GM06990 (cell line): ENCODE data around the gene ABCA13.

ENCODE experiments used
- DNase-seq: peaks from one replicate; pipeline ENCODE4 v3.0.0-alpha.2; 2011; ENCODE audit not compliant: insufficient read length; ENCODE audit errors: extremely low read depth
- H3K27me3 ChIP-seq: replicated peaks from 2 replicates; pipeline ENCODE4 v1.6.0; 2011; ENCODE audit warnings: low read length; ENCODE audit not compliant: control insufficient read depth, insufficient read depth
- H3K36me3 ChIP-seq: 2 replicates; pipeline ENCODE4 v1.5.1; 2011; ENCODE audit warnings: low read length; ENCODE audit not compliant: control insufficient read depth, insufficient read depth
- H3K4me3 ChIP-seq: replicated peaks from 2 replicates; pipeline ENCODE4 v1.5.1; 2011; ENCODE audit warnings: low read depth, mild to moderate bottlenecking, control low read depth, low read length
- CTCF ChIP-seq: IDR thresholded peaks from 2 replicates; pipeline ENCODE4 v1.5.1; 2011; ENCODE audit warnings: low read length, control low read depth, mild to moderate bottlenecking, inconsistent platforms; ENCODE audit not compliant: insufficient read depth, poor library complexity, severe bottlenecking

The ABCA13 gene

GRCh38 chr7:48384180-48384752 is 213.0 kb downstream of the ABCA13 start:
- no peaks in the 10 kb centered on the region for H3K36me3 ChIP-seq
- no peaks in the 10 kb centered on the region for H3K27me3 ChIP-seq
- H3K4me3 ChIP-seq: no peak overlapping the region
- no peak for DNase-seq
- no peak for TF ChIP-seq CTCF

- no peak for TF ChIP-seq CTCF
- Histone ChIP-seq H3K27me3 (no peaks in the 10 kb centered on the region), H3K4me3 (no peak overlapping the region), H3K36me3 (no peaks in the 10 kb centered on the region)
- DNase-seq: no peak
Measured at GRCh38 chr7:48387932-48388331, 216.7 kb downstream of the ABCA13 start.

- no peaks in the 10 kb centered on the region for H3K36me3 ChIP-seq
- TF ChIP-seq CTCF: no peak
- DNase-seq: no peak
- H3K4me3 ChIP-seq: no peak overlapping the region
- H3K27me3 ChIP-seq: no peaks in the 10 kb centered on the region
Measured at GRCh38 chr7:48388911-48389310, 217.7 kb downstream of the ABCA13 start.

- no peak overlapping the region for H3K4me3 ChIP-seq
- no peak for DNase-seq
- no peak for TF ChIP-seq CTCF
- no peaks in the 10 kb centered on the region for H3K27me3 ChIP-seq
- H3K36me3 ChIP-seq: no peaks in the 10 kb centered on the region
Measured at GRCh38 chr7:48389977-48390376, 218.7 kb downstream of the ABCA13 start.

GRCh38 chr7:48390388-48391327 is 219.4 kb downstream of the ABCA13 start:
- H3K4me3 ChIP-seq: no peak overlapping the region
- no peaks in the 10 kb centered on the region for H3K27me3 ChIP-seq
- DNase-seq: no peak
- H3K36me3 ChIP-seq: no peaks in the 10 kb centered on the region
- no peak for TF ChIP-seq CTCF

- Histone ChIP-seq H3K27me3 (no peaks in the 10 kb centered on the region; the same call in 1 of the 2 replicates), H3K36me3 (no peaks in the 10 kb centered on the region), H3K4me3 (no peak overlapping the region)
- no peak for TF ChIP-seq CTCF
- DNase-seq: no peak
Measured at GRCh38 chr7:48398191-48398590, 226.9 kb downstream of the ABCA13 start.
